HepG2 (cell line): ENCODE measurements around the gene XRCC1. TPM values are rescaled to one million over a fixed set of nuclear protein-coding genes. Genes with fewer than 3 reads are reported as not detected.

Source experiments
- ETS1 ChIP-seq: sonication (generic); formaldehyde crosslinking; IDR thresholded peaks from 2 replicates; pipeline ENCODE4 v1.4.0; 2020; ENCODE audit warnings: missing genetic modification reagents
- GMEB2 ChIP-seq: IDR thresholded peaks from 2 replicates; pipeline ENCODE4 v1.6.1; 2016; ENCODE audit warnings: missing biosample characterization, missing genetic modification reagents, low read depth
- GTF2F1 ChIP-seq: fragments of 150-350 bp; IDR thresholded peaks from 2 replicates; pipeline ENCODE4 v1.6.1; 2014; ENCODE audit warnings: low read length
- KLF6 ChIP-seq: IDR thresholded peaks from 2 replicates; pipeline ENCODE4 v1.8.0; 2016; ENCODE audit warnings: missing biosample characterization, missing genetic modification reagents
- MAX ChIP-seq: IDR thresholded peaks from 2 replicates; pipeline ENCODE4 v1.6.1; 2012; ENCODE audit warnings: inconsistent platforms
- NAIF1 ChIP-seq: sonication (generic); formaldehyde crosslinking; IDR thresholded peaks from 2 replicates; pipeline ENCODE4 v1.5.0; 2020; ENCODE audit warnings: mild to moderate bottlenecking, missing genetic modification reagents, borderline replicate concordance
- NPAS2 ChIP-seq: sonication (generic); formaldehyde crosslinking; IDR thresholded peaks from 2 replicates; pipeline ENCODE4 v1.8.0; 2022; ENCODE audit warnings: mild to moderate bottlenecking, missing genetic modification reagents, borderline replicate concordance
- PHF8 ChIP-seq: sonication (generic); formaldehyde crosslinking; IDR thresholded peaks from 2 replicates; pipeline ENCODE4 v1.5.0; 2020; ENCODE audit warnings: missing genetic modification reagents
- PITX1 ChIP-seq: sonication (generic); formaldehyde crosslinking; IDR thresholded peaks from 2 replicates; pipeline ENCODE4 v1.5.1; 2020; ENCODE audit warnings: mild to moderate bottlenecking, missing genetic modification reagents
- SIN3B ChIP-seq: fragments of 150-350 bp; IDR thresholded peaks from 2 replicates; pipeline ENCODE4 v1.6.1; 2014; ENCODE audit warnings: low read length
- SP4 ChIP-seq: sonication (generic); formaldehyde crosslinking; IDR thresholded peaks from 2 replicates; pipeline ENCODE4 v1.8.1; 2023; ENCODE audit warnings: mild to moderate bottlenecking, missing genetic modification reagents
- TP53 ChIP-seq: sonication (generic); formaldehyde crosslinking; conservative IDR thresholded peaks from 2 replicates; pipeline ENCODE4 v1.4.0; 2020; ENCODE audit warnings: missing genetic modification reagents
- ZNF24 ChIP-seq: fragments of 450-650 bp; IDR thresholded peaks from 2 replicates; pipeline ENCODE4 v1.6.1; 2017; ENCODE audit warnings: antibody characterized with exemption, mild to moderate bottlenecking
- ZNF530 ChIP-seq: sonication (generic); formaldehyde crosslinking; IDR thresholded peaks from 2 replicates; pipeline ENCODE4 v1.5.0; 2020; ENCODE audit warnings: low read depth, mild to moderate bottlenecking, missing genetic modification reagents
- ZNF563 ChIP-seq: sonication (generic); formaldehyde crosslinking; IDR thresholded peaks from 2 replicates; pipeline ENCODE4 v1.8.0; 2022; ENCODE audit warnings: mild to moderate bottlenecking, moderate library complexity, missing genetic modification reagents
- ZNF615 ChIP-seq: sonication (generic); formaldehyde crosslinking; IDR thresholded peaks from 2 replicates; pipeline ENCODE4 v1.5.0; 2020; ENCODE audit warnings: mild to moderate bottlenecking, missing genetic modification reagents, borderline replicate concordance
- ZNF678 ChIP-seq: sonication (generic); formaldehyde crosslinking; IDR thresholded peaks from 2 replicates; pipeline ENCODE4 v1.4.0; 2020; ENCODE audit warnings: mild to moderate bottlenecking, missing genetic modification reagents
- ZNF788 ChIP-seq: sonication (generic); formaldehyde crosslinking; IDR thresholded peaks from 2 replicates; pipeline ENCODE4 v1.5.0; 2020; ENCODE audit warnings: mild to moderate bottlenecking, missing genetic modification reagents, borderline replicate concordance
- ZNF816 ChIP-seq: sonication (generic); formaldehyde crosslinking; IDR thresholded peaks from 2 replicates; pipeline ENCODE4 v1.8.0; 2022; ENCODE audit warnings: missing genetic modification reagents, mild to moderate bottlenecking, borderline replicate concordance
- polyA plus RNA-seq, 8 experiments: library from polyadenylated mRNA; depleted of rRNA in 3 of 8; stranded (reverse) in 7 of 8; unstranded in 1 of 8; fragments of >200 nt; fragmentation: Illumina TruSeq in 4 of 8; extraction: Trizol in 4 of 8; gene quantifications; 2 replicates each; pipeline versions ENCODE4 v1.2.1 to v1.2.3, GENCODE V29; 2011 to 2016; ENCODE audit warnings: low read depth in 4 of 8, missing spikeins in 1 of 8, mixed read lengths in 1 of 8; ENCODE audit not compliant: insufficient read depth in 1 of 8
- total RNA-seq, 5 experiments: library from RNA; depleted of rRNA; stranded (reverse); fragments of >200 nt; fragmentation: Illumina TruSeq; extraction: Trizol; gene quantifications; 2 replicates each; pipeline ENCODE4 v1.2.3, GENCODE V29; 2016; ENCODE audit warnings: low read depth in 1 of 5
- TF ChIP-seq, protein P1 (sequence below): sonication (generic); formaldehyde crosslinking; IDR thresholded peaks from 2 replicates; pipeline ENCODE4 v1.4.0; 2020; ENCODE audit warnings: mild to moderate bottlenecking, missing genetic modification reagents
- TF ChIP-seq, protein P2 (sequence below): sonication (generic); formaldehyde crosslinking; IDR thresholded peaks from 2 replicates; pipeline ENCODE4 v1.9.0; 2022; ENCODE audit warnings: low read depth, missing genetic modification reagents
- TF ChIP-seq, protein P3 (sequence below): sonication (generic); formaldehyde crosslinking; IDR thresholded peaks from 2 replicates; pipeline ENCODE4 v1.8.0; 2022; ENCODE audit warnings: mild to moderate bottlenecking, missing genetic modification reagents, moderate library complexity

Gene XRCC1
- total and polyA plus RNA-seq, 2 of the 13 experiments (the other 11 are each of a cell fraction or from before 2014, with no cell fraction given), result 24.7 to 26.3 TPM

DNA sequence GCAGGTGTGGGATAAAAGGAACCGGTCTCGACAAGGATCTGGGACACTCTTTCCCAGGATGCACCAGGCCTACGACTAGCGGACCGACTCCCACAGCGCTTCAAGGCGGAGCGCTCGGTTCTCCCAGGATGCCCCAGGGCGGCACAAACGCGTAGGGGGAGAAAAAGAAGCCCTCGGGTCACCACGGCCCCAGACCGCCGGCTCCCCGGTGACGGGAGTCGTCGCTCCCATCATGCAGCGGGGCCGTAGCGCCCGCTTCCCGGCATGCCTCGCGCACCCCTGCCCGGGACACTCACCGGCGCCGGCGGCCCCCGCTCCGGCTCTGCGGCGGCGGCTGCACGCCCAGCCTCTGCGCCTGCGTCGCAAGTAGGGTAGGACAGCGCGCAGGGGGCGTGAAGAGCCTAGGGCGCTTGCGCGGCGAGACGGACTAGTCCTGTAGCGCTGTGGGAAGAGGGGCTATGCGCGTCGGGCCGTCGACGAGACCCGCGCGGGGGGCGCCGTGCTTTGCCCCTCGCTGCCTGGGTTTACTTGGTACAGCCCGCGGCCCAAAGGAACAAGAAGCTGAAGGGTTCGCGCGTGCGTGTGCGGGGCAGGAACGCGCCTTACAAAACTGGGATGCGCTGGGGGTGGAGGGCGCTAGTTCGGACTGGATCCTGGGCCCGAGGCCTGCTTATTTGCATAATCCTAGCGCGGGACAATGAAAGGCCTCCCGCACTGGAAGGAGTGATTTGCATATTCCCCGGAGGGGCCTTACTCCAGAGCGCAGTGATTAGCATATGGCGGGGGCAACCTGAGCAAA is 44.1 kb upstream of the XRCC1 start, which contains the start of gene ZNF428 (continued):
- TF ChIP-seq ETS1 (CRISPR knock-in tag) (peak; percentile 87; the same call in 1 of the 2 replicates), ZNF563 (CRISPR knock-in tag) (peak; percentile 84), ZNF24 (no peak), NAIF1 (CRISPR knock-in tag) (peak; percentile 76; the same call in 1 of the 2 replicates), SIN3B (no peak), ZNF816 (CRISPR knock-in tag) (peak; percentile 80; the same call in 1 of the 2 replicates), ZNF530 (no peak), SP4 (CRISPR knock-in tag) (no peak), TP53 (CRISPR knock-in tag) (peak; percentile 16), GTF2F1 (no peak), ZNF678 (CRISPR knock-in tag) (peak; percentile 88; the same call in 1 of the 2 replicates), GMEB2 (CRISPR knock-in tag) (0 out of 2 replicates have a peak, but pooled peaks have one; percentile 29), ZNF788 (CRISPR knock-in tag) (peak; percentile 46; the same call in 1 of the 2 replicates), ZNF615 (CRISPR knock-in tag) (no peak), MAX (peak; percentile 86), PHF8 (peak; percentile 90), KLF6 (CRISPR knock-in tag) (peak; percentile 80; the same call in 1 of the 2 replicates), PITX1 (CRISPR knock-in tag) (peak; percentile 64; the same call in 1 of the 2 replicates), NPAS2 (CRISPR knock-in tag) (no peak)
- TF ChIP-seq, protein P1, sequence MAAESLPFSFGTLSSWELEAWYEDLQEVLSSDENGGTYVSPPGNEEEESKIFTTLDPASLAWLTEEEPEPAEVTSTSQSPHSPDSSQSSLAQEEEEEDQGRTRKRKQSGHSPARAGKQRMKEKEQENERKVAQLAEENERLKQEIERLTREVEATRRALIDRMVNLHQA (CRISPR knock-in tag), result no peak
- TF ChIP-seq, protein P2, sequence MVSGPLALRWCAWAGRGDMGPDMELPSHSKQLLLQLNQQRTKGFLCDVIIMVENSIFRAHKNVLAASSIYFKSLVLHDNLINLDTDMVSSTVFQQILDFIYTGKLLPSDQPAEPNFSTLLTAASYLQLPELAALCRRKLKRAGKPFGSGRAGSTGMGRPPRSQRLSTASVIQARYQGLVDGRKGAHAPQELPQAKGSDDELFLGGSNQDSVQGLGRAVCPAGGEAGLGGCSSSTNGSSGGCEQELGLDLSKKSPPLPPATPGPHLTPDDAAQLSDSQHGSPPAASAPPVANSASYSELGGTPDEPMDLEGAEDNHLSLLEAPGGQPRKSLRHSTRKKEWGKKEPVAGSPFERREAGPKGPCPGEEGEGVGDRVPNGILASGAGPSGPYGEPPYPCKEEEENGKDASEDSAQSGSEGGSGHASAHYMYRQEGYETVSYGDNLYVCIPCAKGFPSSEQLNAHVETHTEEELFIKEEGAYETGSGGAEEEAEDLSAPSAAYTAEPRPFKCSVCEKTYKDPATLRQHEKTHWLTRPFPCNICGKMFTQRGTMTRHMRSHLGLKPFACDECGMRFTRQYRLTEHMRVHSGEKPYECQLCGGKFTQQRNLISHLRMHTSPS (CRISPR knock-in tag), result peak; percentile 29; the same call in 1 of the 2 replicates
- TF ChIP-seq, protein P3, sequence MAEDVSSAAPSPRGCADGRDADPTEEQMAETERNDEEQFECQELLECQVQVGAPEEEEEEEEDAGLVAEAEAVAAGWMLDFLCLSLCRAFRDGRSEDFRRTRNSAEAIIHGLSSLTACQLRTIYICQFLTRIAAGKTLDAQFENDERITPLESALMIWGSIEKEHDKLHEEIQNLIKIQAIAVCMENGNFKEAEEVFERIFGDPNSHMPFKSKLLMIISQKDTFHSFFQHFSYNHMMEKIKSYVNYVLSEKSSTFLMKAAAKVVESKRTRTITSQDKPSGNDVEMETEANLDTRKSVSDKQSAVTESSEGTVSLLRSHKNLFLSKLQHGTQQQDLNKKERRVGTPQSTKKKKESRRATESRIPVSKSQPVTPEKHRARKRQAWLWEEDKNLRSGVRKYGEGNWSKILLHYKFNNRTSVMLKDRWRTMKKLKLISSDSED (CRISPR knock-in tag), result no peak
